Sigmoid colon (tissue), 3 donors: Measurements from ENCODE around the gene OR1E1.

ENCODE experiments used
- POLR2A ChIP-seq, 2 donors: fragments of 450-650 bp; IDR thresholded peaks; one replicate each; pipeline ENCODE4 v1.6.1; 2016; ENCODE audit warnings: antibody characterized with exemption in 2 of 2, mild to moderate bottlenecking in 2 of 2, moderate library complexity in 2 of 2
- TF ChIP-seq, protein P1 (sequence below), 4 experiments: fragments of 450-650 bp in 3 of 4; fragments of 200-600 bp in 1 of 4; IDR thresholded peaks; one replicate each; pipeline ENCODE4 v1.5.1; 2016 to 2019; ENCODE audit warnings: antibody characterized with exemption in 4 of 4, mild to moderate bottlenecking in 3 of 4, moderate library complexity in 2 of 4

DNA sequence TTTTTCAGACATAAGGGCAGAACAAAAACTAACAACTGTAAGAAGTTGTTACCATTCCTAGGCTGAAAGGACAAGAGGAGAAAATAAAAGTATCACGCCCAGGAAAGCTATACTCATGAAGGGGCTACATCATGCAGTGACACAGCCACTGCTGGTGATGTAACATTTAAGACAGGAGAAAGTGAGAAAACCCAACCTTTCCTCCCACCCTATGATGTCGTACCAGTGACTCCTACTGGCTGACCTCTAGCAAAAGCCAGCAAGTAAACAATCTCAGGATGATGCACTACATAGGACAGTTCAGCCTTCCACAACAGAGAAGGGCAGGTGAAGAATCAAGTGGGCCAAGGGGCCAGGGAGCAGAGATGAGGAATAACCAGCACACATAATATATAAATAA is 49.4 kb upstream of the OR1E1 start:
- TF ChIP-seq, protein P1, sequence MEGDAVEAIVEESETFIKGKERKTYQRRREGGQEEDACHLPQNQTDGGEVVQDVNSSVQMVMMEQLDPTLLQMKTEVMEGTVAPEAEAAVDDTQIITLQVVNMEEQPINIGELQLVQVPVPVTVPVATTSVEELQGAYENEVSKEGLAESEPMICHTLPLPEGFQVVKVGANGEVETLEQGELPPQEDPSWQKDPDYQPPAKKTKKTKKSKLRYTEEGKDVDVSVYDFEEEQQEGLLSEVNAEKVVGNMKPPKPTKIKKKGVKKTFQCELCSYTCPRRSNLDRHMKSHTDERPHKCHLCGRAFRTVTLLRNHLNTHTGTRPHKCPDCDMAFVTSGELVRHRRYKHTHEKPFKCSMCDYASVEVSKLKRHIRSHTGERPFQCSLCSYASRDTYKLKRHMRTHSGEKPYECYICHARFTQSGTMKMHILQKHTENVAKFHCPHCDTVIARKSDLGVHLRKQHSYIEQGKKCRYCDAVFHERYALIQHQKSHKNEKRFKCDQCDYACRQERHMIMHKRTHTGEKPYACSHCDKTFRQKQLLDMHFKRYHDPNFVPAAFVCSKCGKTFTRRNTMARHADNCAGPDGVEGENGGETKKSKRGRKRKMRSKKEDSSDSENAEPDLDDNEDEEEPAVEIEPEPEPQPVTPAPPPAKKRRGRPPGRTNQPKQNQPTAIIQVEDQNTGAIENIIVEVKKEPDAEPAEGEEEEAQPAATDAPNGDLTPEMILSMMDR (IDR thresholded peaks at IDR 0.05), result no peak
- no peak for TF ChIP-seq POLR2A (IDR thresholded peaks at IDR 0.05)
